Lower lobe of right lung (tissue), 2 donors: ENCODE data around the gene TNFRSF13B. TPM values are rescaled to one million over a fixed set of nuclear protein-coding genes. Genes with fewer than 3 reads are reported as not detected.

Source experiments
- ATAC-seq, 2 donors: fragments of 200-7000 bp; cut with Tn5 transposase; one replicate each; pipeline ENCODE4 v1.9.1; 2020 to 2022; ENCODE audit warnings: mild to moderate bottlenecking in 2 of 2, moderate library complexity in 2 of 2
- DNase-seq: peaks from one replicate; pipeline ENCODE4 v3.0.0-alpha.2; 2020
- H3K27ac ChIP-seq: fragments of 200-600 bp; one replicate; pipeline ENCODE4 v1.8.0; 2022
- H3K27me3 ChIP-seq: fragments of 200-600 bp; one replicate; pipeline ENCODE4 v1.8.0; 2022; ENCODE audit warnings: low read depth
- H3K36me3 ChIP-seq: fragments of 200-600 bp; one replicate; pipeline ENCODE4 v1.8.0; 2022; ENCODE audit warnings: mild to moderate bottlenecking
- H3K4me1 ChIP-seq: fragments of 200-600 bp; one replicate; pipeline ENCODE4 v1.8.0; 2022
- H3K4me3 ChIP-seq: fragments of 200-600 bp; one replicate; pipeline ENCODE4 v1.8.0; 2022; ENCODE audit warnings: mild to moderate bottlenecking
- H3K9me3 ChIP-seq: fragments of 200-600 bp; one replicate; pipeline ENCODE4 v1.8.0; 2022
- CTCF ChIP-seq: fragments of 200-600 bp; IDR thresholded peaks from one replicate; pipeline ENCODE4 v1.8.0; 2022; ENCODE audit warnings: antibody characterized with exemption, mild to moderate bottlenecking
- intact Hi-C: fragments of 100-400 bp; cut with DNase I; formaldehyde crosslinking; loops from one replicate; pipeline ENCODE4 v1.11.0; 2022
- total RNA-seq: library from RNA; stranded (reverse); fragmentation: NEBNext Ultra II Directional; extraction: Animal tissue kit (Norgen Biotek cat#: 25700); gene quantifications from one replicate; pipeline ENCODE4 v1.2.1, GENCODE V29; 2021
- donor health status: DM: no; HTN: yes; CAD: no; lungs with severe emphysema.

TNFRSF13B gene
- total RNA-seq, 1 donor from 2014 or later = 0.27 TPM

- ATAC-seq (no peak), DNase-seq (no peak)
- Histone ChIP-seq H3K9me3 (peaks cover 12% of the 10 kb centered on the region), H3K27ac (no peak overlapping the region), H3K4me3 (no peak overlapping the region), H3K36me3 (no peaks in the 10 kb centered on the region), H3K27me3 (no peaks in the 10 kb centered on the region), H3K4me1 (no peaks in the 10 kb centered on the region)
- TF ChIP-seq CTCF = no peak
- intact Hi-C loops = no loop called here
These were observed 23.1 kb downstream of the TNFRSF13B start for GRCh38 chr17:16948587-16949376.

GRCh38 chr17:16947470-16947869 is 24.4 kb downstream of the TNFRSF13B start:
- H3K27ac ChIP-seq = no peak overlapping the region

GRCh38 chr17:16945663-16946218 is 26.2 kb downstream of the TNFRSF13B start:
- H3K4me3 ChIP-seq = no peak overlapping the region
- no peaks in the 10 kb centered on the region for H3K36me3 ChIP-seq
- H3K4me1 ChIP-seq = no peaks in the 10 kb centered on the region
- TF ChIP-seq CTCF = no peak
- intact Hi-C loops = no loop called here
- H3K27ac ChIP-seq = no peak overlapping the region
- H3K27me3 ChIP-seq = no peaks in the 10 kb centered on the region
- peaks cover 12% of the 10 kb centered on the region for H3K9me3 ChIP-seq
- ATAC-seq = no peak
- DNase-seq = no peak

More at GRCh38 chr17:16947470-16947869, 24.4 kb downstream of the TNFRSF13B start:
- Histone ChIP-seq H3K27me3 (no peaks in the 10 kb centered on the region), H3K4me1 (no peaks in the 10 kb centered on the region), H3K4me3 (no peak overlapping the region), H3K36me3 (no peaks in the 10 kb centered on the region), H3K9me3 (peaks cover 12% of the 10 kb centered on the region)
- intact Hi-C loops = no loop called here
- no peak for TF ChIP-seq CTCF
- no peak for ATAC-seq
- no peak for DNase-seq

- no peaks in the 10 kb centered on the region for H3K36me3 ChIP-seq
- TF ChIP-seq CTCF = no peak
- ATAC-seq = no peak
- no peak for DNase-seq
- intact Hi-C loops = no loop called here
- no peak overlapping the region for H3K27ac ChIP-seq
- H3K4me3 ChIP-seq = no peak overlapping the region
- H3K4me1 ChIP-seq = no peaks in the 10 kb centered on the region
- peaks cover 12% of the 10 kb centered on the region for H3K9me3 ChIP-seq
- H3K27me3 ChIP-seq = no peaks in the 10 kb centered on the region
These were observed 26.8 kb downstream of the TNFRSF13B start for GRCh38 chr17:16945136-16945482.

GRCh38 chr17:16944334-16945135 is 27.4 kb downstream of the TNFRSF13B start:
- Histone ChIP-seq H3K4me1 (no peaks in the 10 kb centered on the region), H3K9me3 (peaks cover 12% of the 10 kb centered on the region), H3K27ac (no peak overlapping the region), H3K36me3 (no peaks in the 10 kb centered on the region), H3K4me3 (no peak overlapping the region), H3K27me3 (no peaks in the 10 kb centered on the region)
- ATAC-seq = no peak
- no peak for TF ChIP-seq CTCF
- intact Hi-C loops = no loop called here
- no peak for DNase-seq
